Ovary (tissue), 3 donors: ENCODE results near the gene CEP72.

Experiments
- CTCF ChIP-seq, 3 donors: fragments of 450-650 bp in 2 of 3; fragments of 200-600 bp in 1 of 3; IDR thresholded peaks; one replicate each; pipeline versions ENCODE4 v1.5.1 to v1.8.0; 2016 to 2022; ENCODE audit warnings: antibody characterized with exemption in 3 of 3, mild to moderate bottlenecking in 1 of 3
- POLR2A ChIP-seq: fragments of 450-650 bp; IDR thresholded peaks from one replicate; pipeline ENCODE4 v1.6.1; 2017; ENCODE audit warnings: antibody characterized with exemption, mild to moderate bottlenecking, moderate library complexity
- donor health status: DM: no; HTN: no; CAD: no.

- no peak for TF ChIP-seq CTCF (IDR thresholded peaks at IDR 0.05)
- no peak for TF ChIP-seq POLR2A
These were observed at the start of gene CEP72 for GRCh38 chr5:611731-612486.
